Measurements from ENCODE around the gene EXO5. TPM values are rescaled to one million over a fixed set of nuclear protein-coding genes. Genes with fewer than 3 reads are reported as not detected.

The EXO5 gene
- total and polyA plus RNA-seq, 2 of the 13 experiments (the other 11 are each of a cell fraction or from before 2014, with no cell fraction given) = 9.9 to 20.5 TPM

- TF ChIP-seq CREM (IDR thresholded peaks at IDR 0.05) (no peak), CREM (CRISPR knock-in tag; IDR thresholded peaks at IDR 0.05) (no peak), ZNF609 (CRISPR knock-in tag; IDR thresholded peaks at IDR 0.05; ENCODE audit: borderline replicate concordance) (no peak), SNAI1 (CRISPR knock-in tag; IDR thresholded peaks at IDR 0.05; ENCODE audit: borderline replicate concordance) (no peak), ZNF160 (CRISPR knock-in tag; IDR thresholded peaks at IDR 0.05) (0 out of 2 replicates have a peak, but pooled peaks have one; percentile 59), NR1H2 (CRISPR knock-in tag; IDR thresholded peaks at IDR 0.05; ENCODE audit: borderline replicate concordance, low read depth) (no peak), TBX2 (CRISPR knock-in tag; IDR thresholded peaks at IDR 0.05; ENCODE audit: borderline replicate concordance) (peak; percentile 55; the same call in 1 of the 2 replicates), HMGXB3 (CRISPR knock-in tag; IDR thresholded peaks at IDR 0.05; ENCODE audit: borderline replicate concordance) (no peak), FLYWCH1 (CRISPR knock-in tag; IDR thresholded peaks at IDR 0.05) (no peak), ZSCAN29 (CRISPR knock-in tag; conservative IDR thresholded peaks at IDR 0.05) (0 out of 2 replicates have a peak, but pooled peaks have one; percentile 16), KMT2A (CRISPR knock-in tag; IDR thresholded peaks at IDR 0.05) (peak; percentile 31; the same call in 1 of the 2 replicates), U2AF2 (IDR thresholded peaks at IDR 0.05; ENCODE audit: low read depth, low read length) (no peak), HOXA7 (CRISPR knock-in tag; IDR thresholded peaks at IDR 0.05) (no peak), MAF1 (CRISPR knock-in tag; IDR thresholded peaks at IDR 0.05; ENCODE audit: borderline replicate concordance) (no peak), TRAFD1 (CRISPR knock-in tag; IDR thresholded peaks at IDR 0.05; ENCODE audit: borderline replicate concordance) (no peak), ZNF335 (CRISPR knock-in tag; IDR thresholded peaks at IDR 0.05) (no peak), ZNF180 (CRISPR knock-in tag; IDR thresholded peaks at IDR 0.05; ENCODE audit: borderline replicate concordance, low read depth) (no peak), ZSCAN22 (CRISPR knock-in tag; IDR thresholded peaks at IDR 0.05) (no peak), SIN3B (IDR thresholded peaks at IDR 0.05; ENCODE audit: low read length) (no peak)
These were observed 31.5 kb upstream of the EXO5 start, which contains the start of gene ZFP69 (continued) for GRCh38 chr1:40476924-40477677.
